HG03520 (cell line): ENCODE results near the gene NPLOC4.
"Not testable (repeated sequence)": the region's sequence is repeated elsewhere in the genome, so short reads cannot be mapped to it uniquely, and the experiment has no call there.

Experiments
- ATAC-seq: cut with Tn5 transposase; IDR thresholded peaks from one replicate; pipeline ENCODE4 v1.9.1; 2021; ENCODE audit warnings: mild to moderate bottlenecking, moderate library complexity; ENCODE audit not compliant: unreplicated experiment

NPLOC4 gene

GRCh38 chr17:81589612-81590011 is 47.3 kb downstream of the NPLOC4 start:
- ATAC-seq = no peak

GRCh38 chr17:81586096-81586495 is 50.8 kb downstream of the NPLOC4 start:
- ATAC-seq = no peak

GRCh38 chr17:81584771-81585170 is 52.1 kb downstream of the NPLOC4 start:
- ATAC-seq = not testable (repeated sequence)

GRCh38 chr17:81583589-81584342 is 53.1 kb downstream of the NPLOC4 start:
- ATAC-seq = no peak

GRCh38 chr17:81582749-81583148 is 54.2 kb downstream of the NPLOC4 start:
- no peak for ATAC-seq

- ATAC-seq = no peak
Measured at GRCh38 chr17:81582341-81582740, 54.6 kb downstream of the NPLOC4 start.

- ATAC-seq = no peak
Measured at GRCh38 chr17:81581758-81582157, 55.2 kb downstream of the NPLOC4 start.

- no peak for ATAC-seq
Measured at GRCh38 chr17:81580481-81580880, 56.4 kb downstream of the NPLOC4 start.

- no peak for ATAC-seq
Measured at GRCh38 chr17:81579821-81580321, 57.0 kb downstream of the NPLOC4 start.

GRCh38 chr17:81579298-81579697 is 57.6 kb downstream of the NPLOC4 start:
- no peak for ATAC-seq

- no peak for ATAC-seq
Measured at GRCh38 chr17:81578561-81579225, 58.2 kb downstream of the NPLOC4 start.

- no peak for ATAC-seq
Measured at GRCh38 chr17:81578038-81578441, 58.9 kb downstream of the NPLOC4 start.

- no peak for ATAC-seq
Measured at GRCh38 chr17:81577278-81578000, 59.5 kb downstream of the NPLOC4 start.

GRCh38 chr17:81576621-81577277 is 60.2 kb downstream of the NPLOC4 start:
- ATAC-seq = no peak

- ATAC-seq = no peak
Measured at GRCh38 chr17:81575836-81576235, 61.1 kb downstream of the NPLOC4 start.

GRCh38 chr17:81574643-81574956 is 62.3 kb downstream of the NPLOC4 start:
- no peak for ATAC-seq

GRCh38 chr17:81573794-81574642 is 62.9 kb downstream of the NPLOC4 start:
- ATAC-seq = no peak

- ATAC-seq = no peak
Measured at GRCh38 chr17:81572563-81573168, 64.2 kb downstream of the NPLOC4 start.

- no peak for ATAC-seq
Measured at GRCh38 chr17:81570964-81571363, 65.9 kb downstream of the NPLOC4 start.

- ATAC-seq = no peak
Measured at GRCh38 chr17:81569986-81570514, 66.9 kb downstream of the NPLOC4 start.
